Glomerular visceral epithelial cell (primary cell): Measurements from ENCODE around the gene IREB2.
"Not testable (repeated sequence)": the region's sequence is repeated elsewhere in the genome, so short reads cannot be mapped to it uniquely, and the experiment has no call there.

ENCODE experiments used
- DNase-seq: peaks from one replicate; pipeline ENCODE4 v3.0.0-alpha.2; 2016; ENCODE audit errors: extremely low spot score

The IREB2 gene

GRCh38 chr15:78434711-78435110 lies 3.3 kb upstream of the IREB2 start:
- DNase-seq, result not testable (repeated sequence)

GRCh38 chr15:78437107-78437761 lies 782 bp upstream of the IREB2 start:
- DNase-seq, result no peak

- DNase-seq, result peak; percentile 32
Measured at GRCh38 chr15:78438619-78439285, 736 bp downstream of the IREB2 start.

GRCh38 chr15:78440375-78441373 lies 2.7 kb downstream of the IREB2 start:
- DNase-seq, result no peak

GRCh38 chr15:78444255-78444654 lies 6.2 kb downstream of the IREB2 start:
- DNase-seq, result no peak

GRCh38 chr15:78445875-78446274 lies 7.9 kb downstream of the IREB2 start:
- no peak for DNase-seq

GRCh38 chr15:78446551-78446950 lies 8.5 kb downstream of the IREB2 start:
- DNase-seq, result no peak

GRCh38 chr15:78448441-78449219 lies 10.6 kb downstream of the IREB2 start:
- DNase-seq, result no peak

- no peak for DNase-seq
Measured at GRCh38 chr15:78449220-78449999, 11.4 kb downstream of the IREB2 start.

GRCh38 chr15:78450285-78450858 lies 12.4 kb downstream of the IREB2 start:
- DNase-seq, result no peak

- DNase-seq, result no peak
Measured at GRCh38 chr15:78452485-78452884, 14.5 kb downstream of the IREB2 start.

- no peak for DNase-seq
Measured at GRCh38 chr15:78453447-78453846, 15.4 kb downstream of the IREB2 start.

GRCh38 chr15:78454992-78455391 lies 17.0 kb downstream of the IREB2 start:
- no peak for DNase-seq

GRCh38 chr15:78455749-78456148 lies 17.7 kb downstream of the IREB2 start:
- no peak for DNase-seq

GRCh38 chr15:78456426-78456825 lies 18.4 kb downstream of the IREB2 start:
- no peak for DNase-seq

- peak; percentile 30 for DNase-seq
Measured at GRCh38 chr15:78457101-78457500, 19.1 kb downstream of the IREB2 start.

GRCh38 chr15:78460737-78461136 lies 22.7 kb downstream of the IREB2 start:
- DNase-seq, result no peak

GRCh38 chr15:78461171-78461888 lies 23.3 kb downstream of the IREB2 start:
- DNase-seq, result no peak

- no peak for DNase-seq
Measured at GRCh38 chr15:78469031-78469430, 31.0 kb downstream of the IREB2 start.

- no peak for DNase-seq
Measured at GRCh38 chr15:78477295-78477694, 39.3 kb downstream of the IREB2 start.
